Head of caudate nucleus (tissue), 42 donors: ENCODE data around the gene LHFPL2.

Experiments used
- DNase-seq, 42 donors: peaks; one replicate each; pipeline versions ENCODE4 v3.0.0 to v3.0.0-alpha.2; 2020 to 2021; ENCODE audit warnings: mixed read lengths in 7 of 42
- intact Hi-C: fragments of 100-400 bp; cut with DNase I; formaldehyde crosslinking; loops from one replicate; pipeline ENCODE4 v1.15.0; 2022

LHFPL2 gene

GRCh38 chr5:78503958-78504653 lies 144.5 kb downstream of the LHFPL2 start:
- DNase-seq: no peak
- intact Hi-C loops: no loop called here

DNA sequence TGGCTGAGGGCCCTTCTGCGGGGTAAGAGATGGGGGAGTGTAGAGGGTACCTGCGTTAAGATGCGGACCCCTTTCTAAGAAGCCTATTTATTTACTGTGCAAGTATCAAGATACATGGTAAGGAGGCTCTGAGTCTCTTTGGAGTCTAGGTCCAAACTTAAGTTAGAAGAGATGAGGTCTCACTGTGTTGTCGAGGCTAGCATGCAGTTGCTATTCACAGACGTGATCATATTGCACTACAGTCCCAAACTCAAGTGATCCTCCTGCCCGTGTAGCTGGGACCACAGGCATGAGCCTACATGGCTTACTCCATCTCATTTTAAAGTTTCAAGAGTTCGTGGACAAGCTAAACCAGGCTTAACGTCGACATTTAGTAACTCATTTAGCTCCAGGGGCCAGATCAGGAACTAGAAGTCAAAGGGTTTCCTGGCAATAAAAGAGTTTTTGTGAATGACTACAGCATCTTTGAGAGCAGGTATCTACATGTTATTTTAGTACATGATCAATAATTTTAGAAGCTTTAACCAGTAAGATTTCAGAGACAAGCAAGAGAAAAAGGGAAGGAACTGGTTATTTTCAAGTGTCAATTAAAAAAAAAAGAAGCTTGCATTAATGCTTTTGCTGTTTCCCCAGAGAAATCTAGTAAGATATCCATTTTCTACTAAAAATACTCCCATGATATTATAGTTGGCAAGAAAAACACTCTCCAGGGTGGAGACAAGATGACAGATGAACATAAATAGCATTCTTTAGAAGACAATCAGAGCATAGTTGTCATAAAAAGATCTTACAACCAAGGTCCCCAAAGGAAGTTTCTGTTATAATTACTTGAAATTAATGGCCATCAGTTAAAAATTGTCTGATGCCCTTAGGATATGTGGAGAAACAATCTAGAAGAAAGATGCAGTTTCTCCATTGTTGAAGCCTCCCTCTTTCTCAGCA lies 146.9 kb downstream of the LHFPL2 start:
- peak in 2 of 42 donors; percentile 28 to 39 for DNase-seq
- intact Hi-C loops: no loop called here

DNA sequence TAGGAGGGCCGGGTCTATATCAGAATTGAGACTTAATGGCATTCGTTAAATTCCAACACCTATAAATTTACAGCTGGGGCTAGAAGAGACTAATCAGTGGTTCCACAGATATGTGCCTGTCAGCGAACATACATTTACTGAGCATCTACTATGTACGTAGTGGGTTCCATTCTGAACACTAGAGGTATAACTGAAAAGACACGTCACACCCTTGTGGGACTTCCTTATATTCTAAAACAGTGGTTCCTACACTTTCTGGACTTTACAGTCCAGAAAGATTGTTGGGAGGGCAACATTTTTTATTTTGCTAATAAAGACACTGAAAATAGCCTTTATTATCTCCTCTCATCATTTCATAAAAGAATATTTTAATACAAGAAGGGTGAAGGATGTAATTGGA lies 147.7 kb downstream of the LHFPL2 start:
- intact Hi-C loops: no loop called here
- DNase-seq: peak in 1 of 42 donors; percentile 12

- DNase-seq: peak in 1 of 42 donors; percentile 24
- intact Hi-C loops: no loop called here
These were observed 148.5 kb downstream of the LHFPL2 start for GRCh38 chr5:78500028-78500427.

- DNase-seq: peak in 1 of 42 donors; percentile 2
- intact Hi-C loops: no loop called here
These were observed 149.1 kb downstream of the LHFPL2 start for GRCh38 chr5:78499485-78499884.

GRCh38 chr5:78497573-78498533 lies 150.7 kb downstream of the LHFPL2 start:
- peak in 1 of 42 donors; percentile 36 for DNase-seq
- intact Hi-C loops: no loop called here

DNA sequence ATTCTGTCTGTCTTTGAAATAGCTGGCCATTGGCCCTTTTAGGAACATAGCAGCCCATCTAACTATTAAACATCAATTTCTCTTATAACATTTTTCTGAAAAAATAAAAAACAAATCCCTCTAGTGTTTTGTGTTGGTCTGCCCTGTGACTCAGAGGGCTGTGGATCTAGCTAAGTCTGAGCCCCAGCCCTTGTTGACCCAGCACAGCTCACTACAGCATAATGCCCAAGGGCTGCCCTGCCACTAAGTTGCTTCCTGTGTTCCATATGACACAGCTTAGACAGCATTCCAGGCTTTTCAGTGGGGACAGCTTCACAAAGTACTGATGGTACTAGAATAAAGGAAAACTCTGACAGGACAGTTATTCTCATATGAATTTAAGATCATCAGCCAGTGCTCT lies 152.2 kb downstream of the LHFPL2 start:
- DNase-seq: peak in 1 of 42 donors; percentile 36
- intact Hi-C loops: no loop called here

GRCh38 chr5:78495800-78496199 lies 152.8 kb downstream of the LHFPL2 start:
- intact Hi-C loops: no loop called here
- DNase-seq: peak in 1 of 42 donors; percentile 34

GRCh38 chr5:78492650-78493049 lies 155.9 kb downstream of the LHFPL2 start:
- DNase-seq: no peak
- intact Hi-C loops: no loop called here

- peak in 8 of 42 donors; percentile 19 to 63 (median 48) for DNase-seq
- intact Hi-C loops: no loop called here
These were observed 156.3 kb downstream of the LHFPL2 start for GRCh38 chr5:78492224-78492623.

DNA sequence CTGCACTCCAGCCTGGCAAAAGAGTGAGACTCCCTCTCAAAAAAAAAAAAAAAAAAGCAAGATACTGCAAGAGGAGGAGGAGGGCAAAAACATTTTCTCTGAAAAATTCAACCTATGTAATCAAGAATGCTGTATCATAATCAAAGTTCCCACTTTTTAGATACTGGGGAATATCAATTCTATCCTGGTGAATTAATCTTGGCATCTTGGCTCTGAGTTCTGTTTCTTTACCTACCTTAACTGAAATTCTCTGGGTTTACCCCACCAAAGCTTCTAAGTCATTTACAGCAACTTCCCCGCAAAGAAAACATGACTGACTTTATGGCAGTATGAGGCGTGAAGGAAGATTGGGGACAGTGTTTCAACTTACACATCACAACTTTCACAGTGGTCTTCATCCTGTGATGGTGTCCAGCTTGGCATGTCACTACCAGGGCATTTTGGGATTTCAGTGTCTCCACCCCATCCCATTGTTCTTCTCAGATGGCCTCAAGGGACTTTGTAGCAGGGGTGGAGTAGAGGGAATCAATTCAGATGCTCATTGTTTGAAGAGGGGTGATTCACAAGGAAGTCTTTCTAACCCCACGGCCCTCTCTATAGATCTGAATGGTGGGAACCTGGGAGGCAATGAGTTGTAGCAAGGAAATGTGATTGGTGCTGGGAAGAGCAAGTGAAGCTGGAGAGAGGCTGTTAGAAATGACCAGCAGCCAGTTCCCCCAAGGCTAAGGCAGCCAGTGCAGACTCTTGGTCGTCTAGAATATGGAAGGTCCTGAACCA lies 157.7 kb downstream of the LHFPL2 start:
- intact Hi-C loops: no loop called here
- DNase-seq: no peak

DNA sequence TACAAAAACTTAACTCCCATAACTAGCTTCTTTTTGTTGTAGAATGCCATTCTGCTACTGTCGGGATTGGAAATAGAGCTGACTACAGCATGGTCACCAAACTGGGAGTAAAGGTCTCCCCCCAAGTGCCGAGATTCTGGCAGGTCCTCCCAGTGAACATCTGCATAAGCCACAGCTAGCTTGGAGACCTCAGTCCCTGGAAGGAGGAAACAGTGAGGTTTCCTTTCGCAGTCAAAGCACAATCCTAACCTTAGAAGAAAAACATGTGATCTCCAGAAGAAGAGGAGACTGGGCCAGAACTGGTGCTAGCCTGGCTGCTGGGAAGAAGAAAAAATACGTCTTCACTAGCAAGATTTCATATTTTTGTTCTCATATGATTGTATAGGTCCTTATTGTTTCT lies 160.7 kb downstream of the LHFPL2 start:
- intact Hi-C loops: no loop called here
- no peak for DNase-seq

DNA sequence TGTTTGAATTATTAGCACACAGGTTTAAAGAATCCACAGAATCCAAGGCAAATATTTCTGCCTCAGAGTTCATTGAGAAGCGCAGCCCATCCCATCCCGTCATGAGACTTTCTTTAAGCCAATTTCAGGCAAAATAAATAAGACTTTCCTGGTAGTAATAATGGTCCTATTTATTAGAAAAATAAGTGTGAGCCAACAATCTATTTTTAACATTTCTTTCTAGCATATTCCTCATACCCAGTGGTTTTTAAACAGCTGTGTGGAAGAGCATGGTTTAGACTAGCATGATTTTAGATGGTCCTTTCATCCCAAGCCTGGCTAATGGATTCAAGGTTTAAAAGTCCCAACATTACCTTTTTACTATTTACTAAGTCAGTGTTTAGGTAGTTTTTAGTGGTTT lies 162.4 kb downstream of the LHFPL2 start:
- no peak for DNase-seq
- intact Hi-C loops: no loop called here

DNA sequence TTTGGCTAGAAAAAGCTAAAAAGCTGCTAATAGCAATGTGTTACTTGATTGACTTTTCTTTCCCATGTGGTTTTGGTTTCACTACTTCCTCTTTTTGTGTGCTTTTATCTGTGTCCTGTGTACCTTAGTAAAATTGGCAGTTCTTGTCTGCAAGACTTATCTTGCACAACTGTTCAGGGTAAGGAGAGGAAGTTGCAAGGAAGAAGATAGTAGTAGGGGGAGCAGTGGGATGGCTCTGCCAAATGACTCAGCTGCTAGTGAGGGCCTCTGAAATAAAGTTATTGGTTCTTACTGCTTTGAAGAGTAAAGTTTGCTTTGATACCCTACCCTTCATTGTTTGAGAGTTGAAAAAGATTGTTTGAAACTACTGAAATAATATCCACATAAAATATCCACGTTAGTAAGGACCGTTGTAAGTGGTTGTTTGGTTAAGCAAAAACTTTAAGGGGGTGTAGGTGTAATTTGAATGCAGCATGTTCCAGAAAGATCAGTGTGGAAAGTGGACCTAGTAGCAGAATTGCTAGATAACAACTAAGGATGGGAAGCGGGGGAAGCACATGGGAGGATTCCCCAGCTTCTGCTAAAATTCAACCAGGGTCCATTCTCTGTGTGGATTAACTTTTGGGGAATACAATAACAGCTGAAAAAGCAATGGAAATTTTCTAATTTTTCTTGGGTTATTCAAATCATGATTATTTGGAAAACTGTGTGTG lies 164.6 kb downstream of the LHFPL2 start:
- DNase-seq: no peak
- intact Hi-C loops: no loop called here

- intact Hi-C loops: no loop called here
- no peak for DNase-seq
These were observed 165.6 kb downstream of the LHFPL2 start for GRCh38 chr5:78482948-78483347.

- DNase-seq: no peak
- intact Hi-C loops: no loop called here
These were observed 171.8 kb downstream of the LHFPL2 start for GRCh38 chr5:78476795-78477194.

- no peak for DNase-seq
- intact Hi-C loops: no loop called here
These were observed 173.2 kb downstream of the LHFPL2 start for GRCh38 chr5:78475370-78475769.

DNA sequence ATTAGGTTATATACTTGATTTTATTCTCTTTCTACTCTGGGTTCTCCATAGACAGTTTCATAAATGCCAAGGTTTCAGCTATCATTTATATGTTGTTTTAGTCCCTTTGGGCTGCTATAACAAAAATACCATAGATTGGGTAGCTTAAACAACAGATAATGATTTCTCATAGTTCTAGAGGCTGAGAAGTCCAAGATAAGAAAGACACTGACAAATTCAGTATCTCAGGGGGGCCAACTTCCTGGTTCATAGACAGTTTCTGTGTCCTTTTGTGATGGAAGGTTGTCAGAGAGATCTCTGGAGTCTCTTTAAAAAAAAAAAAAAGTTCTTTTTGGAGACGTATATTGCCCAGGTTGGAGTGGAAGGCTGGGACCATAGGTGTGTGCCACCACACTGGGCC lies 174.8 kb downstream of the LHFPL2 start:
- intact Hi-C loops: no loop called here
- no peak for DNase-seq
